Subcutaneous adipose tissue (tissue), 4 donors: ENCODE measurements around the gene TUBA8. TPM values are rescaled to one million over a fixed set of nuclear protein-coding genes. Genes with fewer than 3 reads are reported as not detected.

Experiments
- CTCF ChIP-seq: fragments of 450-650 bp; IDR thresholded peaks from one replicate; pipeline ENCODE4 v1.5.1; 2016; ENCODE audit warnings: low read depth, mild to moderate bottlenecking, control low read depth, antibody characterized with exemption, moderate library complexity
- total RNA-seq, 4 donors: library from RNA; depleted of rRNA; stranded (reverse); fragments of >200 nt; gene quantifications; one replicate each; pipeline ENCODE4 v1.1.0, GENCODE V29; 2016

The TUBA8 gene
- total RNA-seq, 4 donors from 2014 or later = 4.6 to 34.3 (median 19.3) TPM

- no peak for TF ChIP-seq CTCF
Observed at GRCh38 chr22:18136563-18137320, 26.1 kb downstream of the TUBA8 start.

GRCh38 chr22:18144105-18144504, 33.5 kb downstream of the TUBA8 start:
- TF ChIP-seq CTCF = no peak

- no peak for TF ChIP-seq CTCF
Observed at GRCh38 chr22:18145676-18146388, 35.2 kb downstream of the TUBA8 start.

GRCh38 chr22:18146389-18146753, 35.8 kb downstream of the TUBA8 start:
- TF ChIP-seq CTCF = no peak

- no peak for TF ChIP-seq CTCF
Observed at GRCh38 chr22:18147791-18148190, 37.2 kb downstream of the TUBA8 start.

GRCh38 chr22:18148293-18148965, 37.8 kb downstream of the TUBA8 start:
- TF ChIP-seq CTCF = no peak

- no peak for TF ChIP-seq CTCF
Observed at GRCh38 chr22:18152519-18152918, 41.9 kb downstream of the TUBA8 start.
